AG08396 (cell line): ENCODE results near the gene SEMA6D.

Experiments
- DNase-seq: peaks from one replicate; pipeline ENCODE4 v3.0.0; 2012; ENCODE audit warnings: low spot score, mixed read lengths

The SEMA6D gene

DNA sequence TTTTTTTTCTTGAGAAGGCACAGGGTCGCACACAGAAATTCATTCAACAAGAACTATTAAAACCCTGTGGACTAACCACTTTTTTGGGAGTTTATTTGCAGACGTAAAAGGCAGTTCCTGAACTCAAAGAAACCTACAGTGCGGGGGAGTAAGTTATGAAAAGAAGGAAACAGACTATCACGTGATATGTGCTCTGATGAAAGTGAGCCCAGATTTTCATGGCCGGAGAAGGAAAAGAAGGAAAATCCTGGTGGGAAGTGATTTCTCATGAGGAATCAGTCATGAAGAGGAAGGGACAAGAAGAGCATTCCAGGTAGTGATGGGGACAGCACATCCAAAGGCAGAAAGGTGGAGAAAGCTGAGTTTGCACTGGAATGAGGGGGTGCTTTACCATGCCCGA is 26.1 kb downstream of the SEMA6D start:
- DNase-seq, result no peak

DNA sequence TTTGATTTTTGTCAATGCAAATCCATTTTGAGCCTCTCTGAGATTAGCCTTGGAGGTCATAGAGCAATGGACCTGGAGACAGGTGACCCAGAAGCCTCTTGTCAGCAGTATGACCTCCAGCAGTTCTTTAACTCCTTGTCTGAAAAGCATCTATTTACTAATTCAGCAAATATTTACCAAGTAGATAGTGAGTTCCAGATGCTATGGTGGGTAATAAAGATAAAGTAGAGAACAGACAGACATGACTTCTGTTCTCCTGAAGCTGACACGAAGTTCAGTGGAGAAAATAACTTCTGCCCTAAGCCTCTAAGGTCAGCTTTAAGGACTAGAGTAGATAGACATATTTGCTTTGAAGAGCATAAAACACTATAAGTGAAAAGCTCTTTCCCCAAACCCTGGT is 26.6 kb downstream of the SEMA6D start:
- no peak for DNase-seq

DNA sequence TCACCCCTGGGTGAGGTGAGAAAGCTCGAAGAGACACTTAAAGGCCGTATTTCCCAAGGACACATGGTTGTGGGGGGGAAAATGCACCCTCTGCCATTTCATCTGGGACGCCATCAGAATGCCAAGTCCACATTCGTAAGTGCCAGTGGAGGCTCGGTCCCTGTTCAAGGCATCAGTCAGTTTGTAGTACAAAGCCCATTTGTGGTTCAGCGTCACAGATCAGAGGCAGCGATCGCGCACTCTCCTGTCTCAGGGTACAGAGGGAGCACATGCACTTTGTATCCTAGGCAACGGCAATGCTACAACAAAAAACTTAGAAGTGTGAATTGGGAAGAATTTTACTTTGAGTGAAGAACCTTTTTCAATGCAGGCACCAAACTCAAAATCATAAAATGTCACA is 27.2 kb downstream of the SEMA6D start:
- no peak for DNase-seq

DNA sequence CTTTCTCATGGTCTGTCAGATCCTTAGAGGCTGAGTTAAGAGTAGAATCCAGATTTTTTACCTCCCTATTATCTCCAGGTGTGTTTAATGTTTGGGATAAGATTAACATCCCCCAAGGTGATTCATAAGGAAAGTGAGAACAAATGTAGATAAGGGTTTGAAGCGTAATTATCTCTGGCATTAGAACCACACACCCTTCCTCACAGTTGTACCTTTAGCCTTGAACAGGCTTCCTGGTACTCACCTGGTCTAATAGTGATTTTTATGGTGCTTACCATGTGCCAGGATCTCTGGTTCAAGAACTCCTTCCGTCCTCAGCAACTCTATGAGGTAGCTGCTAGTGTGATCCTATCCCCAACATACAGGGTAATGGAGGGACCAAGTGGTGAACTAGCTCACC is 27.7 kb downstream of the SEMA6D start:
- no peak for DNase-seq

- no peak for DNase-seq
These were observed 29.2 kb downstream of the SEMA6D start for GRCh38 chr15:47746516-47746915.

GRCh38 chr15:47750030-47750739 is 32.9 kb downstream of the SEMA6D start:
- peak; percentile 75 for DNase-seq

- DNase-seq, result no peak
These were observed 33.5 kb downstream of the SEMA6D start for GRCh38 chr15:47750740-47751262.

GRCh38 chr15:47753591-47753990 is 36.3 kb downstream of the SEMA6D start:
- no peak for DNase-seq

GRCh38 chr15:47754312-47754711 is 37.0 kb downstream of the SEMA6D start:
- DNase-seq, result no peak

DNA sequence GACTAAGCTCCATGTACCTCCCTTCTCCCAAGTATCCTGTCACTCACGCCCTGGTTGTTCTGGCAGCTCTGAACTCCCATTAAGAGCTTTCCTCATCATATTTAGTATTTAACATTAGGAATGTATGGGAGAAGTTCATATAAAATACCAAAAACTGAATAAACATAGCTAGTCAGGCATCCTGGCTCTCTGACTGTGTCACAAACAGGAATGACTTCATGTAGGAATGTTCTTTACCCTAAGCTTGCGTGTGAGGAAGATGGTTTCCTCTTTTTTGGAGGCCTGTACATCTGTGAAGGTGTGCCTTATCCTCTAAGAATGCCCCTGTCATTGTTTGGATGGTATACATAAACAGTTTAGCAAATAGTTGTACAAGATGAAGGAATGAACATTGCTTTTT is 38.6 kb downstream of the SEMA6D start:
- no peak for DNase-seq

- peak; percentile 76 for DNase-seq
These were observed 39.6 kb downstream of the SEMA6D start for GRCh38 chr15:47756872-47757271.

DNA sequence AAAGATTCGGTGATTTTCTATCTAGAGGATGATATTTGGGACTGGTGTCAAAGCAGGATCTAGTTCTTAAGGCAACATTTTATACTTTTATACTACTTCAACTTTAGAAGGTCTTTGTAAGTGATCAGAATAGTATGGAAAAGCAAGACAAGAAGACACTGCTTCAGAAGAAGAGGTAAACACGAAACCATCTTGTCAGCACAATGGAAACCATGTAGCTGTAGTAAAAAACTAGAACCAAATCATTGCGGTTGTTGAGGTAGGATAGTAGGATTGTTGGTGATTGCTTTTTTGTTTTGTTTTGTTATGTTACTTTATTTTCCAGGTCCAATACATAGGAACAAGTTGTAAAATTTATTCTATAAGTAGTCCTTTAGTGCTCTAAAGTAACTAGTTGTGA is 40.0 kb downstream of the SEMA6D start:
- no peak for DNase-seq

DNA sequence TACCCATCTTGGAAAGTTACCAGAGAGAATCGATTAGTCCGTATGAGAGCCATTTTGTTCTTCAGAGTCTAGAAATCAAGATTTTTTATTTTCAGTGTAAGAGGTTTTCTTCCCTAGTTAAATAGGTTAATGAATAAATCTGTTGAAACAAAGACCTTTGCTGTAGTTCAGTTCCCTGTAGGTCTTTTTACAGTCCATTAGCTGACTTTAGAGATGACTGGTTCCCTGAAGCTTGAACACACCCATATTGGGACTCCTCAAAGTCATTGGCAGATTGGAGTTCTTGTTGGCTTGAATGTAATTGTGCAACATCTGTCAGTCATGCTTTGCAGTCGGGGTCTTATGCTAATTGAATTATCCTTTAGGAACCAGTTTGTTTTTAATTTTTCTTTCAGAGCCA is 45.3 kb downstream of the SEMA6D start:
- no peak for DNase-seq

GRCh38 chr15:47764666-47765065 is 47.4 kb downstream of the SEMA6D start:
- DNase-seq, result no peak

DNA sequence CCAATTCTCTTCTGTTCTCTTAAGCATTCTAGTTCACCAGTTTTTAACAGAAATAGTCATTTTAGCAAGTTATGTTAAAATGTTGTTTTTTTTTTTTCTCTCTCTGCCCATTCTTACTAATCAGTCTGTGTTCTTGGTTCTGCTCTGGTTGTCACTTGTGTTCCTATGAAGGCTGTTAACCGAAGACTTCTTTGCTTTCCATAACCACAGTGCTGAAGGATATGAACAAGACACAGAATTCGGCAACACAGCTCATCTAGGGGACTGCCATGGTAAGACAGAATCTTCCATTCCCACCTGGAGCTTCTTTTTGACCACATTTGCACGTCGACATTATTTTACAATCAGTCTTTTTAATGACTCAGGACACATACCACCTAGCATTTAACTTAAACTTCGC is 49.1 kb downstream of the SEMA6D start:
- no peak for DNase-seq

- DNase-seq, result no peak
These were observed 49.7 kb downstream of the SEMA6D start for GRCh38 chr15:47767035-47767434.

GRCh38 chr15:47768735-47769134 is 51.4 kb downstream of the SEMA6D start:
- no peak for DNase-seq

- no peak for DNase-seq
These were observed 51.9 kb downstream of the SEMA6D start for GRCh38 chr15:47769166-47769565.

GRCh38 chr15:47773143-47773542 is 55.8 kb downstream of the SEMA6D start:
- DNase-seq, result no peak

DNA sequence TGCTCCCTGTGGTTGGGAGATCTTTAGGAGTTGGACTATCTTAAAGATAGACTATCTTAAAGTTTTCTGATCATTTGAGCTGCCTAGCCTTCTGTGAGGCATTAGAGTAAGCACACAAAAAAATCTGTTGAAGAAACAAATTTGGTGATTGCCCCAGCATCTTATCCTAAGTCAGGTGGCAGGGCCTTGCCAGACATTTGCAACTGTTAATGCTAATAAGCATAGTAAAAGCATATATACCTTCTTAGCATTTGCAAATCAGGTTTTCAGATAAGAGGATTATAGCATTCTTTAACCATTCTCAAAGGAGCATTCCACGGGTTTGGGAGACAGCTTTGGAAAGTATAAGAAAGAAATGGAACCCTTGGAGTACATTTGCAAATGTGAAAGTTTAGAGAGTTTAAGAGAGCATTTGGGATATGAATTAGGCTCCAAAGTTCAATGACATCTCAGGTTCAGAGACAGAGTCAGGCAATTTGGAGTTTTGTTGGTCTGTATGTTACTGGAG is 61.0 kb downstream of the SEMA6D start:
- DNase-seq, result no peak

DNA sequence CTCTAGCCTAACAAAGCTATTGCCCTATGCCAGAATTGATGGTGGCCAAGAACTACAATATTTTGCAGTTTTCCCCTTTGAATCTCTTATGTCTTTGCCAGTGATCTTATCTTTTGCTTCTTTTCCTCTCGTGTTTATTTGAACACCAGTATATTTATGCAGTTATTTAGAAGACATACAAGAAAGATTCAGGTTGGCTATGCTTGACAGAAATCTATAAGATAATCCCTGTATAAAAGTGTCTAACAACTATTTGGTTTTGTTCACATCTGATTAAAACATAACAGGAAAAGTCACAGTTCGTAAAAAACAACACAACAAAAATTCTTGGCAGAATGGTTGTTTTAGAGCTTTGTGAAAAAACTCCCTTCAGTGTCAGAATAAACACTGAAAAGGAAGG is 63.7 kb downstream of the SEMA6D start:
- no peak for DNase-seq

DNA sequence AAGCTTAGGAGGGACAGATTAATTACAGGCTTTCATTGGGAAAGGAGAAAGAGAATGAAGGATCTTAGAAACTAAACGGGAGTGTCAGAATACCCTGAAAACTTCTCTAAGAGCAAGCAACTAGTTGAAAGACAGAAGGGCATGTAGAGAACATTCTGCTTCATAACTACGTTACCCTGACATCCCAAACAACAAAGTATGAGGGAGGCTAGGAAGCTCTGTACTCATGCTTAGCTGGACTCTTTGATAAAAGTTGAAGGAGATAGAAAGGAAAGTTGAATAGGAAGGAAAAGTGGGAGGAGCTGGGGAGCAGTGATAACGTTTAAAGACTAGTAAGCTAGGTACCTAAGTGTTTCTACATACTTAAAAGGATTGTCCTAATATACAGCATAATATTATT is 64.2 kb downstream of the SEMA6D start:
- DNase-seq, result no peak

DNA sequence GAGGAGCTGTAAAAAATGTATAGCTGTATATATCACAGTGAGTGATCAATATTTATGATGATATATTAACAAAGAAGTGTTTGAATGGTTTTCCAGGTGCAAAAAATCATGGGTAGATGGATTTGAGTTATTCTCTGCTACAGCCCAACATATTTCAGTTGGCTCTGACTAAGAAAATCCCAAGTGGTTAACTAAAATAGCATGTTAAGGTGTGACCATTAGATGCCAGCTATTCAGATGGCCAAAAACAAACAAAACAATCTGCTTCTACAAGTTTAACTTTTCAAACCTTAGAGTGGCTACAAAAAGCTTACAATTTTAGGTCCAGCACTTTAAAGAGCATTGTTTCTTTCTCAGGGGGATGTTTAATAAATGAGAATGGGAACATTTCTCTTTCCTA is 67.5 kb downstream of the SEMA6D start:
- no peak for DNase-seq

DNA sequence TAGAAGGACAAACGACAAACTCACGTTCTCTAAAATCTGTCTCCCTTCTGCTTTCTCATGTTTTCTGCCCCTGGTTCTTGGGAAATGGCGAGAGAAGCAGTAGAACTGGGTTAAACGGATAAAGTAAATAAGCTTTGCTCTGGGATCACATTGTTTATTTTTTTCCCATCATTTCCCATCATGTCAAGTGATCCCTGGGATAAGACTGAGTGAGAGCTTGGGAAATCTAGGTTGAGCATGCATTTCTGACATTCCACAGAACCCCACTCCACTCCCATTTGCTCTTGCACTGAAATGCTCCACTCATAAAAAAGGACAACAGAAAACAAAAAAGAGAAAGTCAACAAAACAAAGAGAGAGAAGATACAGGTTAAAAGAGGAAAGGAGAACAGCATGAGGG is 69.1 kb downstream of the SEMA6D start:
- DNase-seq, result peak; percentile 18
